NCI-H2107 treated with DMSO at 0.1 percent for 48 hours (cell line): Measurements from ENCODE around the gene MAMDC4.

Experiments used
- DNase-seq: peaks from one replicate; lab custom pipeline; 2025; ENCODE audit not compliant: unreplicated experiment; lab: John Stamatoyannopoulos, UW

Gene MAMDC4

GRCh38 chr9:136886610-136887597 lies 34.8 kb downstream of the MAMDC4 start:
- DNase-seq = no peak

GRCh38 chr9:136888454-136888853 lies 36.3 kb downstream of the MAMDC4 start:
- DNase-seq = no peak

- no peak for DNase-seq
These were observed 37.7 kb downstream of the MAMDC4 start for GRCh38 chr9:136889858-136890257.

GRCh38 chr9:136890661-136891060 lies 38.5 kb downstream of the MAMDC4 start:
- DNase-seq = no peak

- no peak for DNase-seq
These were observed 43.9 kb downstream of the MAMDC4 start for GRCh38 chr9:136896027-136896426.

GRCh38 chr9:136898483-136899100 lies 46.4 kb downstream of the MAMDC4 start:
- DNase-seq = no peak

- DNase-seq = no peak
These were observed 47.0 kb downstream of the MAMDC4 start for GRCh38 chr9:136899196-136899595.

- no peak for DNase-seq
These were observed 48.4 kb downstream of the MAMDC4 start for GRCh38 chr9:136900556-136900955.

- no peak for DNase-seq
These were observed 48.9 kb downstream of the MAMDC4 start for GRCh38 chr9:136900988-136901515.

- DNase-seq = no peak
These were observed 49.5 kb downstream of the MAMDC4 start for GRCh38 chr9:136901516-136902258.

- DNase-seq = no peak
These were observed 50.2 kb downstream of the MAMDC4 start for GRCh38 chr9:136902259-136902821.

- no peak for DNase-seq
These were observed 51.0 kb downstream of the MAMDC4 start for GRCh38 chr9:136903041-136903554.

- DNase-seq = no peak
These were observed 54.1 kb downstream of the MAMDC4 start for GRCh38 chr9:136906266-136906665.

GRCh38 chr9:136907011-136907914 lies 55.1 kb downstream of the MAMDC4 start:
- no peak for DNase-seq
